ENCODE measurements around the gene MAMDC2.

MAMDC2 gene

DNA sequence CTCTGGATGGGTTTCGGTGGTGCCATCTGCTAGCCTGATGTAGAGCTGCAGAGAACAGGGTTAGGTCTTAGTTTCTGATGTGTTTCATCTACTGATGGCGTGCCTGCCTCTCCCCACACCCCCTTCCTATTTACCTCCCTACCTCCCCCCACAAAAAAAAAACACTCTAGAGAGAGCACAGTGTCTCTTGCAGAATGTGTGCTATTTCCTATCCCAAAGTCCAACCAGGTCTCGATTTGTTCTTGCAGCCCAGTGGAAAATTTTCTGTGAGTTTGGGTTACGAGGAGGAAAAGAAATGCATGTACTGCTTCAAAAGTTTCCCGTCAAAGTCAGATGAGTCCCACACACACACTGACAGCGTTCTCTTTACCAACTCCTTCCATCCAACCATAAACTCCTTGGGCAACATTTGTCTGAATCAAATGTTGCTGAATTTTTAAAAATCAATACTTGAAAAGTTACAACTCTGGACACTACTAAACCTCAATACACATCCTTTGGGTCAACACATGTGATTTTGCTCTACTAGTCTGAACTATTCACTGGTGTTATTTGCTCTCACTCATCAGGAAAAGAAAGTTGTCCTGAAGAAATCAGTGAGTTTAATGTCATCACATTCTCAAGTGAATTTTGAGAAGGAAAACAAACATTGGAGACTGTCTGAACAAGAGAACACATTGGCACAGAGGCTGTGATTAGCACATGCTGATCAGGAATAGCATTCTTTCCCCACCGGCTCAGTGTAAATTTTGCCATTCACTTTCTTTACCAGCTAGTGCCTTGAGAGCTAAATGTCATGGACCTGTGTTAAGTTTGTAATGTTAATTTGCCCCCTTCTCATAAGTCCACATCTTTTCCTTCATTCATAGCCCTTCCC, 84.1 kb downstream of the MAMDC2 start:
- no peaks in the 10 kb centered on the region for H3K27me3 ChIP-seq (ENCODE audit: insufficient read depth, low read length)
- H3K4me3 ChIP-seq (ENCODE audit: low read length): no peak overlapping the region
- H3K9ac ChIP-seq (ENCODE audit: low read depth, low read length): no peak overlapping the region
- H3K4me1 ChIP-seq (ENCODE audit: insufficient read depth, low read length): no peaks in the 10 kb centered on the region
- peaks cover 12% of the 10 kb centered on the region; the same call in 1 of the 2 replicates for H3K36me3 ChIP-seq (ENCODE audit: insufficient read depth, low read depth, low read length)
- H3K27ac ChIP-seq (ENCODE audit: low read length): no peak overlapping the region
- H3K9me3 ChIP-seq (ENCODE audit: insufficient read depth, low read depth, low read length): no peaks in the 10 kb centered on the region

DNA sequence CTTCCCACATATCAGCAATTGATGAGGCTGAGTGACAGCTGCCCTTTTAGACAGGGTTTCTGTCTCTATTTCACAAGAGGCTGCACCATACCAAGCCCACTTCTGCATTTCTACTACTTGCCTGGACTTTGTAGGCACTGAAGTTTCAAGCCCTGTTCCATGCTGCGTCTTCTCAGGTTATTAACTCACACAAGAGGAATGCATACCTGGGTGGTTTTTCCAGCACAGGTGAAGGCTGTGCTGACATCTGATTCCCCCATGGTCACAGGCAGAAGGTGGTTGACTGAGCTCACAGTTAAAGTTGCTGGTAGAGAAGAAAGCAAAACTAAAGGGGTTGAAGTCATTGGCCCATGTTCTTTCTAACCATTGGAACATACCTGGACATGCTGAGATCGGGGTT, 86.6 kb downstream of the MAMDC2 start:
- Histone ChIP-seq H3K9me3 (ENCODE audit: insufficient read depth, low read depth, low read length) (no peaks in the 10 kb centered on the region), H3K9ac (ENCODE audit: low read depth, low read length) (no peak overlapping the region), H3K27me3 (ENCODE audit: insufficient read depth, low read length) (no peaks in the 10 kb centered on the region), H3K36me3 (ENCODE audit: insufficient read depth, low read depth, low read length) (peaks cover 12% of the 10 kb centered on the region; the same call in 1 of the 2 replicates), H3K4me1 (ENCODE audit: insufficient read depth, low read length) (no peaks in the 10 kb centered on the region), H3K27ac (ENCODE audit: low read length) (no peak overlapping the region), H3K4me3 (ENCODE audit: low read length) (no peak overlapping the region)

DNA sequence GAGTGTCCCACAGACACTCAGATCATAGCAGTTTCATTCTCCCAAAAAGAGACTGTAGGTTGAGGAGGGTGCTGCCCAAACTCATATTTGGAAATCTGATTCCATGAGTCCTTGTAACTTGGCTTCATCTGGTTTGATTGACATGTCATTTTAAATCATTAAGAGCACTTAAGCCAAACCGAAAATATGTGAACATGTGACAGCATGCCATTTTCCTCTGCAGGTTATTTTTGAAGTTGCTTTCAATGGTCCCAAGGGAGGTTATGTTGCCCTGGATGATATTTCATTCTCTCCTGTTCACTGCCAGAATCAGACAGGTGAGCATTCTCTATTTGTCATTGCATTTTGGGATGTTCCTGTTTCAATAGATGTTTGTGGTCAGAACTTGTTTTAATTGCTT, 87.6 kb downstream of the MAMDC2 start:
- Histone ChIP-seq H3K4me1 (ENCODE audit: insufficient read depth, low read length) (no peaks in the 10 kb centered on the region), H3K36me3 (ENCODE audit: insufficient read depth, low read depth, low read length) (peaks cover 11% of the 10 kb centered on the region; the same call in 1 of the 2 replicates), H3K9me3 (ENCODE audit: insufficient read depth, low read depth, low read length) (no peaks in the 10 kb centered on the region), H3K27ac (ENCODE audit: low read length) (no peak overlapping the region), H3K4me3 (ENCODE audit: low read length) (no peak overlapping the region), H3K27me3 (ENCODE audit: insufficient read depth, low read length) (no peaks in the 10 kb centered on the region), H3K9ac (ENCODE audit: low read depth, low read length) (no peak overlapping the region)

DNA sequence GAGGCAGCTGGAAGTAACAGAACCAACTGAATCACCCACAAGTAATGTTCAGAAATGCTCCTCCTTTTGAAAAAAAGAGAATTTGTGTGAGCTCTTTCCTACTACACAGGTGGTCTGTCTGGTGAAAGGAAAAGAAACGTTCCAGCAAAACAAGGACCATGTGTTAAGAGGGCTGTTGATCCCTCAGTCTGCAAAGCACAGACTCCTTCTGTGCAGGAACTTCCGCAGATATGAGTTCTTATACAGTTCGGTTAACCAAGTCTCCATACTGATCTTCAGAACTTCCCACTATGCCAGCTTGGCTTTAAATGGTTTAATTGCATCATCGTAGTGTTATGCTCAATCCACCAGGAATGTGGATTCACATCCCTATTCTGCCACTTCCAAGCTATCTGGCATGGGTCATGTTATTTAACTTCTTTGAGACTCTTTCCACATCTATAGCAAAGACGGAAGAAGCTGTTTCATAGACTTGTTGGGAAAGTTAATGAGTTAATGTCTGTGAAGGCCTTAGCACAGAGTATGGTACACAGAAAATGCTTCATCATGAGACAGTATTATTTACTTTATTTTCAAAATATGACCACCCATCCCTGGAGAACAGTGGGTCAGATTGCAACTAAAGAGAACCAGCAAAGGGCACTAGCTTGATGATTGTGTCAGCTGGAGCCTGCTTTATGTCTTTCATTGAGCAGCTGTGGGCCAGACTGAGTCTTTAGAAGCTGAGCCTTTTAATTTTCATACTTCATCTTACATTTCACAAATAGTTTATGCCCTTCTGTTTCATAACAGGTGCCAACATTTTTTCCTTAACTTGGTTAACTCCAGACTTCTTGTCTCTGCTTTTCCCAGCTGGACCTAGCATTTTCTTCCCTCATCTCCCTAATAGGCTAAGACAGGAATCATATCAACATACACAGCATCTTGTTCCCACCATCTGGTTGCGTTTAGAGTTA, 89.9 kb downstream of the MAMDC2 start:
- Histone ChIP-seq H3K9ac (ENCODE audit: low read depth, low read length) (no peak overlapping the region), H3K9me3 (ENCODE audit: insufficient read depth, low read depth, low read length) (no peaks in the 10 kb centered on the region), H3K36me3 (ENCODE audit: insufficient read depth, low read depth, low read length) (no peaks in the 10 kb centered on the region), H3K4me1 (ENCODE audit: insufficient read depth, low read length) (no peaks in the 10 kb centered on the region), H3K4me3 (ENCODE audit: low read length) (no peak overlapping the region), H3K27me3 (ENCODE audit: insufficient read depth, low read length) (no peaks in the 10 kb centered on the region), H3K27ac (ENCODE audit: low read length) (no peak overlapping the region)

DNA sequence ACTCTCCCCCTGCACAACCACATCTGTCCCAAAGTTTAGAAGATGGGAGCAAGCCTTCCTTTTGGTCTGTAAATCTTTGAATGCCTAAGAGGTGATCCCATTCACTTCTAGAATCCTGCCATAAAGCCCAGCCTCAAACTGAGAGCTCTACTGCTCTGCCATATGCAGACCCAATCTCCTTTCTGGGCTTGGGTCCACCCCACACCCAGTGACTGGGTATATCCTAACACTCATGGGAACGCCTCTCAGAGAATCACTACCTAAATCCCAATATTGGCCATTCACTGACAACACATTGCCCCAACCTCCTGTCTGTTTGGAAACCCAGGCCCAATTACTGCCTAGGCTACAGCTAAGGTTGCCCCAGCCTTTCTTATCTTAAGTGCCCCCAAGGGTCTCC, 90.7 kb downstream of the MAMDC2 start:
- Histone ChIP-seq H3K4me3 (ENCODE audit: low read length) (no peak overlapping the region), H3K4me1 (ENCODE audit: insufficient read depth, low read length) (no peaks in the 10 kb centered on the region), H3K27ac (ENCODE audit: low read length) (no peak overlapping the region), H3K9ac (ENCODE audit: low read depth, low read length) (no peak overlapping the region), H3K9me3 (ENCODE audit: insufficient read depth, low read depth, low read length) (no peaks in the 10 kb centered on the region), H3K27me3 (ENCODE audit: insufficient read depth, low read length) (no peaks in the 10 kb centered on the region), H3K36me3 (ENCODE audit: insufficient read depth, low read depth, low read length) (no peaks in the 10 kb centered on the region)

DNA sequence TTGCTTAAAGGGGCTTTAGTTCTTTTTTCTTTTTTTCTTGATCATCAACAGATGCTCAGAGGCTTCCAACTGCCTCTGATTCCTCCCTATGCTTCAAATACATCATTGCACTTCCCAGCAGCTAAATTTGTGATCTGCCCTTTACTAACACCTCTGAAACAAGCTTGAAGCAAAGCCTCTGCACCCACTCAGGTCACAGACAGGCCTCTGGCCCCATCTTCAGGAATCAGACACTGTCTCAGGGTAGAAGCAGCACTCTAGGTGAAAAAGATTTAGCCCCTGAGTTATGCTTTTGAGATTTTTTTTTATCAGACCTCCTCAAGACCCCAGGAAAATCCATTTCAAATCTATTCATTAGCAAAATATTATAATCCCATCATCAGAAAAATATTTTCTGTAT, 91.5 kb downstream of the MAMDC2 start:
- Histone ChIP-seq H3K9ac (ENCODE audit: low read depth, low read length) (no peak overlapping the region), H3K27me3 (ENCODE audit: insufficient read depth, low read length) (no peaks in the 10 kb centered on the region), H3K4me3 (ENCODE audit: low read length) (no peak overlapping the region), H3K4me1 (ENCODE audit: insufficient read depth, low read length) (no peaks in the 10 kb centered on the region), H3K36me3 (ENCODE audit: insufficient read depth, low read depth, low read length) (no peaks in the 10 kb centered on the region), H3K27ac (ENCODE audit: low read length) (no peak overlapping the region), H3K9me3 (ENCODE audit: insufficient read depth, low read depth, low read length) (no peaks in the 10 kb centered on the region)

DNA sequence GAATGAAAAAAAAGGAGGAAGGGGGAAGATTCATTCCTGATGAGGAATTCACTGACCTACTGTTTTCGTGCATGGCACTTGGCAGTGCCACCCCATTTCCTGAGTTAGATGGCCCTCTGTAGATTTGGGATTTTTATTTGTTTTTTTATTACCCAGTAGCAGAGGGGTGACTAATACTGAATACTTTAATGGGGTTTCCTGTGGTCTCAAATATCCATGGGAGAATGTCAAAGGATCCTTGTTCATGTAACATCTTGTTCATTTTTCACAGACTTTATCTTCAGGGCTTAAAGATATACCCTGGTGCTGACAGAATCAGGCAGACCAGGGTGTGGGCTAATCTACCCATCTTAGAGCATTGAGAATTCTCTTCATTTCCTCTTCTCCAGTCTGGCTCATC, 93.0 kb downstream of the MAMDC2 start:
- Histone ChIP-seq H3K27me3 (ENCODE audit: insufficient read depth, low read length) (no peaks in the 10 kb centered on the region), H3K9me3 (ENCODE audit: insufficient read depth, low read depth, low read length) (no peaks in the 10 kb centered on the region), H3K4me1 (ENCODE audit: insufficient read depth, low read length) (no peaks in the 10 kb centered on the region), H3K4me3 (ENCODE audit: low read length) (no peak overlapping the region), H3K9ac (ENCODE audit: low read depth, low read length) (no peak overlapping the region), H3K36me3 (ENCODE audit: insufficient read depth, low read depth, low read length) (no peaks in the 10 kb centered on the region), H3K27ac (ENCODE audit: low read length) (no peak overlapping the region)

DNA sequence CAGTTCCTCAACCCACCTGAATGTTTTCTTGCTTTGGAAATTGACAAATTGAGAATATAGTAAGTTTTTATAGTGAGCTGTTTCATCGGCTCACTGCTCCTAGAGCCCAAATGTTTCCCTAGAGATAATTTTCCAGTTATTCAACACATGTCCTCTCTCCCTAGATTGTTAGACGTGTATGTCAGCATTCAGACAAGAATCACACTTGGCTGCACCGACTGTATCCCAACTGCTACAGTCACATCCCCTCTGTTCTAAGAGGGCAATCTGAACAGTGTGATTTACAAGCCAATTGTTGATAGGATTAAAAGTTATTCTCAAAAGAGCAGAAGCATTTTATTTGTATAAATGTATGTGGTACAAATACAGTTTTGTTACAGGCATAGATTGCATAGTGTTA, 93.9 kb downstream of the MAMDC2 start:
- H3K4me3 ChIP-seq (ENCODE audit: low read length): no peak overlapping the region
- H3K27me3 ChIP-seq (ENCODE audit: insufficient read depth, low read length): no peaks in the 10 kb centered on the region
- H3K9me3 ChIP-seq (ENCODE audit: insufficient read depth, low read depth, low read length): no peaks in the 10 kb centered on the region
- no peak overlapping the region for H3K27ac ChIP-seq (ENCODE audit: low read length)
- no peaks in the 10 kb centered on the region for H3K4me1 ChIP-seq (ENCODE audit: insufficient read depth, low read length)
- H3K36me3 ChIP-seq (ENCODE audit: insufficient read depth, low read depth, low read length): no peaks in the 10 kb centered on the region
- H3K9ac ChIP-seq (ENCODE audit: low read depth, low read length): no peak overlapping the region

DNA sequence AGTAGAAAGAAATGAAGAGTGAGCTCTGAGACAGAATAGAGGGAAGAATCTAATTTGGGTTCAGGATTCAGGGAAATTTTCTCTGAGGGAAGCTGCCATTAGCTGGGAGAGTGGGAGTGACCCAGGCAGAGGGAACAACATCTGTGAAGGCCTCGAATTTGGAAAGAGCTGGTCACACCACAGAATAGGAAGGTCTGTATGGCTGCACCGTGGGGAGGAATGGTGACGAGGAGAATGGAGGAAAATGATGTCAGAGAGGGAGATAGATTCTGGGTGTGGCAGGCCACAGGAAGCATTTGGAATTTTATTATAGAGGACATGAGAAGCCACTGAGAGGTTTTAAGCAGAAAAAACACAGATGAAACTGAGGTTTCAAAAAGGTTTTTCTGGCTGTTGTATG, 98.5 kb downstream of the MAMDC2 start:
- H3K4me1 ChIP-seq (ENCODE audit: insufficient read depth, low read length): no peaks in the 10 kb centered on the region
- no peak overlapping the region for H3K4me3 ChIP-seq (ENCODE audit: low read length)
- no peak overlapping the region for H3K9ac ChIP-seq (ENCODE audit: low read depth, low read length)
- H3K36me3 ChIP-seq (ENCODE audit: insufficient read depth, low read depth, low read length): no peaks in the 10 kb centered on the region
- H3K27ac ChIP-seq (ENCODE audit: low read length): no peak overlapping the region
- no peaks in the 10 kb centered on the region for H3K27me3 ChIP-seq (ENCODE audit: insufficient read depth, low read length)
- no peaks in the 10 kb centered on the region for H3K9me3 ChIP-seq (ENCODE audit: insufficient read depth, low read depth, low read length)

DNA sequence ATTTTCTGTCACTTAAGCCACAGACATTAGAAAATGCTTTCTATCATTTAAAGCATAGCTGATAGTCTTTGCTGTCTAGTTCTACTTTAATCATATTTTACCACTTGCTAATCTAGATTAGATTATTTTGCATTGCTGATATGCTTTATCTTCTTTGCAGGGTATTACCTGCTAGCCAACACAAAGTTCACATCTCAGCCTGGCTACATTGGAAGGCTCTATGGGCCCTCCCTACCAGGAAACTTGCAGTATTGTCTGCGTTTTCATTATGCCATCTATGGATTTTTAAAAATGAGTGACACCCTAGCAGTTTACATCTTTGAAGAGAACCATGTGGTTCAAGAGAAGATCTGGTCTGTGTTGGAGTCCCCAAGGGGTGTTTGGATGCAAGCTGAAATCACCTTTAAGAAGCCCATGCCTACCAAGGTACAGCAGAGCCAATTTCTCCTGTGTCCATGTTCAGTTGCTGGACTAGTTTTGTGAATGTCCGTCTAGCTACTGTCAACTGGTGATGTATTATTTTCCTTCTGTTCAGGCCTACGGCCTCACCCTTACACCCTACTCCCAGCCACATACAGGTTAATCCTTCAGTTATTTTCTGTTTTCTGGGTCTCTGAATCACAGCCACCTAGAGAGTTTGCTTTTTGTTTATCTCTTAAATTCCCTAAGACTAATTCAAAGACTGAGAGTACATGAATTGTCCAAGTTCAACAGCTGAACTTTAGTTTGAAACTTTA, 99.9 kb downstream of the MAMDC2 start:
- no peaks in the 10 kb centered on the region for H3K36me3 ChIP-seq (ENCODE audit: insufficient read depth, low read depth, low read length)
- no peaks in the 10 kb centered on the region for H3K9me3 ChIP-seq (ENCODE audit: insufficient read depth, low read depth, low read length)
- no peak overlapping the region for H3K27ac ChIP-seq (ENCODE audit: low read length)
- H3K27me3 ChIP-seq (ENCODE audit: insufficient read depth, low read length): no peaks in the 10 kb centered on the region
- no peak overlapping the region for H3K9ac ChIP-seq (ENCODE audit: low read depth, low read length)
- no peaks in the 10 kb centered on the region for H3K4me1 ChIP-seq (ENCODE audit: insufficient read depth, low read length)
- H3K4me3 ChIP-seq (ENCODE audit: low read length): no peak overlapping the region

DNA sequence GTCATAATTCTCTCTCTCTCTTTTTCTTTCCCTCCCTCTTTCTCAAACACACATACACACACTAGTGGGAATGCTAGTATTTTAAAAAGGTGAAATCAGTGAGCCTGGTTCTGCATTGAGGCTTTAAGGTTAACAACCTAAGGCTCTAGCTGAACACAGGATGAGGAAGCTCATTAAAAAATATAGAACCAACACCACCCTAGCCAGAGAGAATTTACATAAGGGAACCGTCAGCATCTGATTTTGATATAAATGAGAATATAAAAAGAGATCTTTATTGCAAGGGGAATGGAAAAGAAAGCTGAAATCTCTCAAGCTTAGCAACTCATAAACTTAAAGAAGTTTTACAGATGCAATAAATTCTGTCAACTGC, 100.5 kb downstream of the MAMDC2 start:
- Histone ChIP-seq H3K9me3 (ENCODE audit: insufficient read depth, low read depth, low read length) (no peaks in the 10 kb centered on the region), H3K9ac (ENCODE audit: low read depth, low read length) (no peak overlapping the region), H3K36me3 (ENCODE audit: insufficient read depth, low read depth, low read length) (no peaks in the 10 kb centered on the region), H3K27ac (ENCODE audit: low read length) (no peak overlapping the region), H3K4me3 (ENCODE audit: low read length) (no peak overlapping the region), H3K4me1 (ENCODE audit: insufficient read depth, low read length) (no peaks in the 10 kb centered on the region), H3K27me3 (ENCODE audit: insufficient read depth, low read length) (no peaks in the 10 kb centered on the region)
